ENCODE measurements around the gene TEX101.

The TEX101 gene

DNA sequence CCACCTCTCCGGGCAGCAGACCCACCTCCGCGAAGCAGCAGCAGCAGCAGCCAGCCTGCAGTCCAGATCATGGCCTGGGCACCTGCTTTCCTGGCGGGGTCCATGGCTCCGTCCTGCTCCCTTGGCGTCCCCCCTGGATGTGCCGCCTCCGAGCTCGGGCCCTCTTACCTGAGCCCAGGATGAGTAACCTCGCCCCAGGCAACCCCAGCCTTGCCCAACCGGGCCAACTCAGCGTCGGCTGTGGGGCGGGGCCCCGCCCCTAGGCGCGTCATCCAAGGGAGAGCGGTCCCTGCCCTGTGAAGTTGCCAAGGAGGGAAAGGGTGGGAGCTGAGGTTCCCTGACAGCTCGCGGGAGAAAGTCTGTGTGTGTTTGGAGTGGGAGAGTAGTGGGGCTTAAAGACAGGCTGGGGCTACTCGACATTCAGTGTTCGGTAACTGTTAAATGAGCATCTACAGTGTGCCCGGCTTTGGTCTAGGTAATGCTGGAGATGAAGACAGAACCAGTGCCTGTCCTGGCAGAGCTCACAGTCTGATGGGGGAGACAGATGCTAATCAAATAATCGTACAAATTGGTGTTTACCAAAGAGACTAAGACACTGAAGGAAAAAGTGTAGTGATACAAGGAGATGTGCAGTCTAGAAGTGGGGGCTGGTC, 50.9 kb downstream of the TEX101 start, which contains the start of gene LYPD3:
Gene LYPD3 (minus strand): TSS at position 141 of the 653 bp plus-strand sequence. CDS start 37 bp downstream, at position 104.
- Mint-ChIP-seq H3K9me3 (no peaks in the 10 kb centered on the region), H3K27ac (no peak within 1 kb of the TSS), H3K4me1 (peaks cover 16% of the 10 kb centered on the region), H3K36me3 (ENCODE audit: low read depth) (peaks cover 4% of the 10 kb centered on the region), H3K27me3 (ENCODE audit: low read depth, poor library complexity) (peaks cover 66% of the 10 kb centered on the region), H3K4me3 (peak within 1 kb of the TSS; percentile 90)
- no peak for DNase-seq
- TF ChIP-seq, protein P1, sequence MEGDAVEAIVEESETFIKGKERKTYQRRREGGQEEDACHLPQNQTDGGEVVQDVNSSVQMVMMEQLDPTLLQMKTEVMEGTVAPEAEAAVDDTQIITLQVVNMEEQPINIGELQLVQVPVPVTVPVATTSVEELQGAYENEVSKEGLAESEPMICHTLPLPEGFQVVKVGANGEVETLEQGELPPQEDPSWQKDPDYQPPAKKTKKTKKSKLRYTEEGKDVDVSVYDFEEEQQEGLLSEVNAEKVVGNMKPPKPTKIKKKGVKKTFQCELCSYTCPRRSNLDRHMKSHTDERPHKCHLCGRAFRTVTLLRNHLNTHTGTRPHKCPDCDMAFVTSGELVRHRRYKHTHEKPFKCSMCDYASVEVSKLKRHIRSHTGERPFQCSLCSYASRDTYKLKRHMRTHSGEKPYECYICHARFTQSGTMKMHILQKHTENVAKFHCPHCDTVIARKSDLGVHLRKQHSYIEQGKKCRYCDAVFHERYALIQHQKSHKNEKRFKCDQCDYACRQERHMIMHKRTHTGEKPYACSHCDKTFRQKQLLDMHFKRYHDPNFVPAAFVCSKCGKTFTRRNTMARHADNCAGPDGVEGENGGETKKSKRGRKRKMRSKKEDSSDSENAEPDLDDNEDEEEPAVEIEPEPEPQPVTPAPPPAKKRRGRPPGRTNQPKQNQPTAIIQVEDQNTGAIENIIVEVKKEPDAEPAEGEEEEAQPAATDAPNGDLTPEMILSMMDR (IDR thresholded peaks at IDR 0.05) = no peak

DNA sequence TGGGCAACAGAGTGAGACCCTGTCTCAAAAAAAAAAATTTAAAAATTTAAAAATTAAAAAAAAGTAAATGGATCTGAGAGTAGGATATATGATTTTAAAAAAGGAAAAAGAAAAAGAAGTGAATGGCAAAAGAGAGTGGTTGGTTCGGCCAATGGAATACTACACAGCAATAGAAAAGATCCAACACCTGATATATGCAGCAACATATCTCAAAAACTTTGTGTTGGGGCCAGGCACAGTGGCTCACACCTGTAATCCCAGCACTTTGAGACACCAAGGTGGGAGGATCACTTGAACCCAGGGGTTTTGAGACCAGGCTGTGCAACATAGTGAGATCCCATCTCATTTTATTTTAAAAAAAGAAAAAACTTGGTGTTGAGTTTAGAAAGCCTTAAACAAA, 52.1 kb downstream of the TEX101 start:
- TF ChIP-seq, protein P1 (IDR thresholded peaks at IDR 0.05) = no peak
- H3K27ac Mint-ChIP-seq = no peak overlapping the region
- no peaks in the 10 kb centered on the region for H3K9me3 Mint-ChIP-seq
- H3K36me3 Mint-ChIP-seq (ENCODE audit: low read depth) = no peaks in the 10 kb centered on the region
- no peak overlapping the region for H3K4me3 Mint-ChIP-seq
- peaks cover 59% of the 10 kb centered on the region for H3K27me3 Mint-ChIP-seq (ENCODE audit: low read depth, poor library complexity)
- DNase-seq = no peak
- H3K4me1 Mint-ChIP-seq = peaks cover 16% of the 10 kb centered on the region

DNA sequence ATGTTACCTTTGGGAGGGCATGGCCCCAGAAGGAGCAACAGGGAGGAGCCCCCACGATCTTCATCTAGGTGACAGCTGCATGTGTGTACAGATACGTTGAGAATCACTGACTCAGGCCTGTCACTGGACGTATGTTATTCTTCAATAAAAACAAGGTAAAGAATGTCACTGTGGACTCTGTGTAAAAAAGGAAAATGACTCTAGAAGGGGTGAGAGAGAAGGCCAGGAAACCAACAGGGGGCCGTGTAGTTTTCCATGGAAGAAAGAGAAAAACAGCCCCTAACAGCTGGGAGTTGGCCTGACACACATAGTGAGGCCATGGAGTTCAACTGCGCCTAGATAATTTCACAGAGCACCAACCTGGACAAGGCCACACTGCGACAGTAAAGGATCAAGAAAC, 52.6 kb downstream of the TEX101 start:
- TF ChIP-seq, protein P1 (IDR thresholded peaks at IDR 0.05) = no peak
- H3K4me3 Mint-ChIP-seq = no peak overlapping the region
- peaks cover 16% of the 10 kb centered on the region for H3K4me1 Mint-ChIP-seq
- no peaks in the 10 kb centered on the region for H3K36me3 Mint-ChIP-seq (ENCODE audit: low read depth)
- H3K27ac Mint-ChIP-seq = no peak overlapping the region
- no peak for DNase-seq
- no peaks in the 10 kb centered on the region for H3K9me3 Mint-ChIP-seq
- peaks cover 59% of the 10 kb centered on the region for H3K27me3 Mint-ChIP-seq (ENCODE audit: low read depth, poor library complexity)

DNA sequence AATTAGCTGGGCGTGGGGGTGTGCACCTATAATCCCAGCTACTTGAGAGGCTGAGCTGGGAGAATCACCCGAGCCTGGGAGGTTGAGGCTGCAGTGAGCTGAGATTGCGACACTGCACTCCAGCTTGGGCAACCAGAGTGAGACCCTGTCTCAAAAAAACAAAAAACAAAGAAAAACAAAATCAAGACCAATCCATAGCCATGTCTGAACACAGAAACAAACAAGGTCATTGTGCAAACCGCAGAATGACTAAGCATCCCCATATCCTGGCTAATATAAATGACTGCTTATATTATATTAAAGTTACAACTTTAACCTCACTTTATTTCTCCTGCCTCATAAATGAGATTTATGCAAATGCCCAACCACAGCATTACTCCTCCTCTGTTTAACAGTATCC, 53.0 kb downstream of the TEX101 start:
- peaks cover 16% of the 10 kb centered on the region for H3K4me1 Mint-ChIP-seq
- H3K36me3 Mint-ChIP-seq (ENCODE audit: low read depth) = no peaks in the 10 kb centered on the region
- TF ChIP-seq, protein P1 (IDR thresholded peaks at IDR 0.05) = no peak
- H3K27me3 Mint-ChIP-seq (ENCODE audit: low read depth, poor library complexity) = peaks cover 54% of the 10 kb centered on the region
- DNase-seq = no peak
- H3K27ac Mint-ChIP-seq = no peak overlapping the region
- H3K4me3 Mint-ChIP-seq = no peak overlapping the region
- no peaks in the 10 kb centered on the region for H3K9me3 Mint-ChIP-seq
